SK-N-MC (cell line): ENCODE data around the gene TBC1D22A.

Experiments
- EZH2 ChIP-seq: fragments of 200-600 bp; sonication (generic); IDR thresholded peaks from one replicate; pipeline ENCODE4 v1.6.1; 2017; ENCODE audit warnings: antibody characterized with exemption
- FOXP2 ChIP-seq: optimal IDR thresholded peaks from 2 replicates; pipeline ENCODE3; 2011; ENCODE audit warnings: mild to moderate bottlenecking, moderate library complexity; ENCODE audit not compliant: insufficient read depth; ENCODE audit errors: extremely low read length, control extremely low read depth

DNA sequence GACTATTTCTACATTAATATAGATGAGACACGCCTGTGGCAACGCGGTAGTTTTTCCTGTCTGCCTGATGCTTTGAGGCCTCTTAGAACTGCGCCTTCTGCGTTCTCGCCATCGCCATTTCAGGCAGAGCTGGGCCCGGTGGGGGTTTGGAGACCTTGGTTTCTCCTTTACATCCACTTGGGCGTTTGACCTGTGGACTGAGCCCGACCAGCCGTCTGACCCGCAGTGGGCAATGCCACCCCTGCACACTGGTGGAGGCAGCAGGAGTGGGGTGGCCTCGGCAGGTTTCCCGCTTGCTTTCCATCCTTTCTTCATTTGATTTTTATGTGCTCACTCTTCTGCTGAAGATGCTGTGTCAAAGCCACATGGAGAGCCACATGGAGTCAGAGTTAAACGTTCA, 130.4 kb downstream of the TBC1D22A start:
- no peak for TF ChIP-seq EZH2
- no peak for TF ChIP-seq FOXP2
